Endothelial cell of umbilical vein (primary cell): ENCODE results near the gene SLC6A20.

Experiments used
- EZH2 ChIP-seq: IDR thresholded peaks from 2 replicates; pipeline ENCODE4 v1.6.1; 2012; ENCODE audit warnings: borderline replicate concordance, low read depth, mild to moderate bottlenecking, moderate library complexity, low read length, inconsistent platforms; ENCODE audit not compliant: severe bottlenecking
- JUN ChIP-seq: IDR thresholded peaks from 2 replicates; pipeline ENCODE4 v1.6.1; 2011; ENCODE audit warnings: borderline replicate concordance, low read depth; ENCODE audit not compliant: insufficient read length, insufficient read depth
- MYC ChIP-seq: IDR thresholded peaks from one replicate; pipeline ENCODE4 v1.6.1; 2011; ENCODE audit warnings: mild to moderate bottlenecking, low read depth, low read length
- POLR2A ChIP-seq: IDR thresholded peaks from 2 replicates; pipeline ENCODE4 v1.6.1; 2012; ENCODE audit warnings: low read depth, mild to moderate bottlenecking, control low read depth, low read length
- TF ChIP-seq, protein P1 (sequence below), 2 donors: IDR thresholded peaks; 1 replicate in 1 of 2; 2 replicates in 1 of 2; pipeline ENCODE4 v1.5.1; 2011; ENCODE audit warnings: low read length in 2 of 2, mild to moderate bottlenecking in 2 of 2, moderate library complexity in 2 of 2, control low read depth in 1 of 2, inconsistent platforms in 1 of 2, low read depth in 1 of 2; ENCODE audit not compliant: insufficient read depth in 1 of 2; ENCODE audit errors: extremely low read depth in 1 of 2
- TF ChIP-seq, protein P2 (sequence below): IDR thresholded peaks from 2 replicates; pipeline ENCODE4 v1.6.1; 2011; ENCODE audit not compliant: insufficient read depth, insufficient read length

DNA sequence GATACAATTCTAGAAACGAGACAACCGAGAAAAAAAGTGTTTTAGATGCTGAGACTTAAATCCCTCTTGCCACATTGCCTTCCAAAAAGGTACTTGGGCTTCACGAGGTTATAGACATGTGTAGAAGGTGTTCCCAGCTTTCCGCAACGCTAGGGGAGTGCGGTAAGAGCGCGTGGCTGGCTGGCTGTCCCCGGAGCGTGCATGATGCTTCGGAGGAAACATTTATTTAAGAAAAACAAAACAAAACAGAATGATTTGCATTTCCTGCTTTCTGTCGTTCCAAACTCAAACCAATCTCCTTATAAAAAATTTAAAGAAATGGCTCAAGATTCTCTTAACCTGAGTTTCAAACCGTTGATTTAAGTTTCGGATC, 841 bp downstream of the SLC6A20 start:
- TF ChIP-seq, protein P1, sequence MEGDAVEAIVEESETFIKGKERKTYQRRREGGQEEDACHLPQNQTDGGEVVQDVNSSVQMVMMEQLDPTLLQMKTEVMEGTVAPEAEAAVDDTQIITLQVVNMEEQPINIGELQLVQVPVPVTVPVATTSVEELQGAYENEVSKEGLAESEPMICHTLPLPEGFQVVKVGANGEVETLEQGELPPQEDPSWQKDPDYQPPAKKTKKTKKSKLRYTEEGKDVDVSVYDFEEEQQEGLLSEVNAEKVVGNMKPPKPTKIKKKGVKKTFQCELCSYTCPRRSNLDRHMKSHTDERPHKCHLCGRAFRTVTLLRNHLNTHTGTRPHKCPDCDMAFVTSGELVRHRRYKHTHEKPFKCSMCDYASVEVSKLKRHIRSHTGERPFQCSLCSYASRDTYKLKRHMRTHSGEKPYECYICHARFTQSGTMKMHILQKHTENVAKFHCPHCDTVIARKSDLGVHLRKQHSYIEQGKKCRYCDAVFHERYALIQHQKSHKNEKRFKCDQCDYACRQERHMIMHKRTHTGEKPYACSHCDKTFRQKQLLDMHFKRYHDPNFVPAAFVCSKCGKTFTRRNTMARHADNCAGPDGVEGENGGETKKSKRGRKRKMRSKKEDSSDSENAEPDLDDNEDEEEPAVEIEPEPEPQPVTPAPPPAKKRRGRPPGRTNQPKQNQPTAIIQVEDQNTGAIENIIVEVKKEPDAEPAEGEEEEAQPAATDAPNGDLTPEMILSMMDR (IDR thresholded peaks at IDR 0.05; ENCODE audit: extremely low read depth in 1 of 2, insufficient read depth in 1 of 2, low read depth in 1 of 2, low read length in 2 of 2) = no peak
- TF ChIP-seq POLR2A = no peak
- TF ChIP-seq, protein P2, sequence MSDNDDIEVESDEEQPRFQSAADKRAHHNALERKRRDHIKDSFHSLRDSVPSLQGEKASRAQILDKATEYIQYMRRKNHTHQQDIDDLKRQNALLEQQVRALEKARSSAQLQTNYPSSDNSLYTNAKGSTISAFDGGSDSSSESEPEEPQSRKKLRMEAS = no peak
- no peak for TF ChIP-seq EZH2
- TF ChIP-seq MYC = no peak
- no peak for TF ChIP-seq JUN
